ENCODE results near the gene PLB1. TPM values are rescaled to one million over a fixed set of nuclear protein-coding genes. Genes with fewer than 3 reads are reported as not detected.
A peak's percentile ranks its signal among the peaks of the same experiment; 100 is the strongest.

PLB1 gene
- total RNA-seq, 2 experiments from 2014 or later, result 0.74 to 1.1 TPM

DNA sequence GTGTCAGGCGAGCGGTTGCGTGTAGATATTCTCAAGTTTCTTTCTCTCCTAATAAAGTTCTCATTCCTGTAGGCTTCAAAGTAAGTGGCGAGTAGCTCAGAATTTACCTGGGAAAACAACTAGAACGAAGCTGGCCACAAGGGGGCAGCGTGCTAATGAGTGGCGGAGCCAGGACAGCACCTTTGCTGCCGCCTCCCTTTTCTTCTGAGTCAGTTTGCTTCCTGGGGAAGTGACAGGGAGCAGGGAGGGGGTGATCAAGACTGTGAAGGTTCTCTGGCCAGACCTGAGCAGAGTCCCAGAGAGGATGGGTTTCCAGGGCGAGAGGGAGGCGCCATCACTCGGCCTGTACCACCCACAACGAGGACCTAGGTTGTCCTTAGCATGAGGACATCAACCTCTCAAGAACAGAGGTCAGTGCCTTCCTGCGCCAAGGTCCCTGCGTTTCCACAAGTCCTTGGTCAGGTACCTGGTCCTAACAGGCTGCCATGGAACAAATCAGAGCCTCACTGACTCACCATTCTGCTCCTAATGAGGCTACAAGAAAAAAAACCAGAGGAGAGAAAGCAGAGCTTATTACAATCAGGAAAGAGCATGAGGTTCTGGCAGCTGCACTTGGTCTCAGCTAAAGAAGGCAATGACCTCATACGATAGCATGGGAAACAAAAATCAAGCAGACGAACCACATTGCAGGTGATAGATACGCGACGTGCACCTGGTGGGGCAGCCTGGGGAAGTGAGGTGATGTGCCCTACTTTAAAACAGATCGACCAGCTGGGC lies 98.7 kb downstream of the PLB1 start:
- DNase-seq, result peak; percentile 86
- Mint-ChIP-seq H3K27me3 (no peaks in the 10 kb centered on the region), H3K36me3 (ENCODE audit: low read depth) (peaks cover 3% of the 10 kb centered on the region), H3K4me1 (peaks cover 32% of the 10 kb centered on the region), H3K27ac (peak overlapping the region; percentile 80), H3K9me3 (no peaks in the 10 kb centered on the region), H3K4me3 (peak overlapping the region; percentile 35)
- ChIA-PET POLR2A (interaction anchor here (0.5 to 1.6 kb wide), 2 partner anchors 45 to 158 kb away, joined by 3 to 12 read pairs; partner anchors contain the start of gene PPP1CB), CTCF (interaction anchor here (0.5 to 5.4 kb wide), 30 partner anchors 8 to 302 kb away, joined by 3 to 57 read pairs (median 5); partner anchors contain the start of gene PPP1CB)

DNA sequence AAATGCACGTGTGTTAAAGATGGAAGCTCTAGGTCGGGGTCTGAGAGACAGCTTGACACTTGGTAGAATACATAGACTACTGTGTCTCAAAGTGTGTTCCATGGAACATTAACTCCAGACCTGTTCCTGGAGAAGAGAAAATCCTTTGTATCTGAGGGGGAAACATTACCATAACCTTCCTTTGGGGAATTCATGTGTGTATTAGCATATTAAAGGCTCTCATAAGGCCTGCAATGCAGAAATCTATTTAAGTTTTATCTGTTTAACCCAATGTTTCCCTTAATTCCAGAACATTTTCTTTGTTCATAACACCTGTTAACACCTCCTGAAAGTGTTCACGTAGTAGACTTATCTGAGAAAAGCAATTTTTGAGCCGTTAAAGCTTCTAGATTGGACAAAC lies 99.5 kb downstream of the PLB1 start:
- no peak for DNase-seq
- Mint-ChIP-seq H3K36me3 (ENCODE audit: low read depth) (peaks cover 3% of the 10 kb centered on the region), H3K4me1 (peaks cover 24% of the 10 kb centered on the region), H3K27me3 (no peaks in the 10 kb centered on the region), H3K27ac (no peak overlapping the region), H3K4me3 (no peak overlapping the region), H3K9me3 (no peaks in the 10 kb centered on the region)
- ChIA-PET CTCF (interaction anchor here (0.6 to 5.4 kb wide), 23 partner anchors 9 to 301 kb away, joined by 3 to 57 read pairs (median 5); partner anchors contain the start of gene PPP1CB), POLR2A (interaction anchor here (0.5 kb wide), 1 partner anchor 46 kb away, joined by 3 read pairs; no protein-coding TSS in a partner anchor)

DNA sequence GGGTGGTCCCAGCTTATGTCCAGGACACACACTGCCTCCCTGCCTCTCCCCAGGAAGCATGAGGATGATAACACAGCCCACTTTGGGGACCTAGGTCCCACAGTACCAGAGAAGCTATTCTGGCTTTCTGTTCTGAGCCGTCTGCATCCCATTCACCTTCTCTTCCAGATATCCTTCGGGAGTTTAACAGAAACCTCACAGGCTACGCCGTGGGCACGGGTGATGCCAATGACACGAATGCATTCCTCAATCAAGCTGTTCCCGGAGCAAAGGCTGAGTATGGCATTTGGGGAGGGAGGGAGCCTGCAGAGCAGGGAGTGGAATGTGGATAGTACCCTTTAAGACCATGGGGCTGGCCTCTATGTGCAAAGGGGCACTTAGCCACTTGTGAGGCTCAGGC lies 102.6 kb downstream of the PLB1 start:
- no peak overlapping the region for H3K4me3 Mint-ChIP-seq
- peaks cover 3% of the 10 kb centered on the region for H3K36me3 Mint-ChIP-seq (ENCODE audit: low read depth)
- ChIA-PET POLR2A (no interaction called here), CTCF (interaction anchor here (0.6 kb wide), 1 partner anchor 144 kb away, joined by 3 read pairs; no protein-coding TSS in a partner anchor)
- peaks cover 24% of the 10 kb centered on the region for H3K4me1 Mint-ChIP-seq
- DNase-seq, result no peak
- H3K9me3 Mint-ChIP-seq, result no peaks in the 10 kb centered on the region
- H3K27ac Mint-ChIP-seq, result no peak overlapping the region
- no peaks in the 10 kb centered on the region for H3K27me3 Mint-ChIP-seq

DNA sequence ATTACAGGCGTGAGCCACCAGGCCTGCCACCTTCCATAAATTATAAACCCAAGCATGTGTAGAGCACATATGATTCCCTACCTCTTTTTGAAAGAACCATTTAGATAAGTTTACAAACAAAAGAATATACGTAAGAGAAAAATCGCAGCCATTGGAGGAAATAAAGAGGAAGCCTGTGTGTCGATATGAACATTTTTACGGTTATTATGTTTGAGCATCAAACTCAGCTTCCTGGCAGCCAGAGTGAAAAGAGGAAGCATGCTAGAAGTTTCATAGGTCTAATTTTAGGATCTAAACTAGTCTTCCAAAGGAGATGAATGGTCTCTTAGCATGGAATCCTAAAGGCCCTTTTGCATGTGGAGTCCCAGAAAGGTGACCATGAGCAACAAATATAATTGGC lies 104.3 kb downstream of the PLB1 start:
- ChIA-PET POLR2A (no interaction called here), CTCF (interaction anchor here (0.6 to 1.7 kb wide), 2 partner anchors 15 to 39 kb away, joined by 3 to 5 read pairs; no protein-coding TSS in a partner anchor)
- Mint-ChIP-seq H3K36me3 (ENCODE audit: low read depth) (peaks cover 3% of the 10 kb centered on the region), H3K27me3 (no peaks in the 10 kb centered on the region), H3K9me3 (no peaks in the 10 kb centered on the region), H3K4me3 (no peak overlapping the region), H3K27ac (no peak overlapping the region), H3K4me1 (peaks cover 13% of the 10 kb centered on the region)
- no peak for DNase-seq

DNA sequence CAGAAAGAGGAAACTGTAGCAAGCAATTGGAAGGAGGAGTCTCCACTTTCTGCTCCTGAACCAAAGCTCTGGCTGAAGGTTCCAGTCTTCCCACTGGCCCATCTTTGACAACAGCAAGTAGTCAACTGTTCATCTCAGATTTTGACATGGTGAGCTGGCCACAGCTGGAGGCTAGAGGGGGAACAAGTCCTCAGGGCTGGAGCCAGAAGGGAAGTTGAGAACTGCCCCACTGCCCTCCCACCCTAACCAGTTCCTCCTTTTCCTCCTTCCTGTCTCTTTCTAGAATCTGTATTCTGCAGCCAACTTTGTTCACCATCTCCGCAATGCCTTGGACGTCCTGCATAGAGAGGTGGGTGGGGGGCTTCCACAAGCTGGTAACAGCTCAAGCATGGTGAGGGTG lies 105.8 kb downstream of the PLB1 start:
- no peaks in the 10 kb centered on the region for H3K9me3 Mint-ChIP-seq
- no peak overlapping the region for H3K4me3 Mint-ChIP-seq
- H3K4me1 Mint-ChIP-seq, result peaks cover 13% of the 10 kb centered on the region
- no peaks in the 10 kb centered on the region for H3K27me3 Mint-ChIP-seq
- ChIA-PET POLR2A (no interaction called here), CTCF (interaction anchor here (1.3 kb wide), 1 partner anchor 20 kb away, joined by 3 read pairs; no protein-coding TSS in a partner anchor)
- no peak overlapping the region for H3K27ac Mint-ChIP-seq
- DNase-seq, result no peak
- H3K36me3 Mint-ChIP-seq (ENCODE audit: low read depth), result peaks cover 7% of the 10 kb centered on the region

DNA sequence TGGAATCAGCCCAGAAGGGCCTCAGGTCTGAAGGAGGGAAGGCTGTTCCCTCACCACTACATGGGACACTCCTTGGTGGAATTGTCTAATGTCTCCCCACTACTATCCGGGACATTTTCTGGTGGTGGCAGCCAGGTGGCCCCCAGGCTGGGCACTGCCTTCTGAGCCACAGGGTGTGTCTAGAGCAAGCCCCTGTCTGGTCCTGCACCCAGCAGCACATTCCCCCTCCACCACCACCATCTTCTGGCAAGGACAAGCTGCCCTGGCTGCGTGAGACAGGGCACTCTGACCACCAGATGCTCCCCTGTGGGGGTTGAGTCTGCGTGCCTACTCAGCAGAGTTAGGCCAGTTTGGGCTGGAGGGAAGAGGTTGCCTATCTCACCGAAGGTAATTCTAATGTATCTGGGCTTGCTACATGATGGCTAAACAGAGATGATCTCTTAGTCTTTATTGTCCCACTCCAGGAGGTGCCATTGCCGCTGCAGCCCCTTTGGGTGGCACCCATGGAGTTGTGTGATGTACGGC lies 106.3 kb downstream of the PLB1 start:
- CTCF ChIA-PET, result interaction anchor here (1.3 kb wide), 1 partner anchor 19 kb away, joined by 3 read pairs; no protein-coding TSS in a partner anchor
- peaks cover 15% of the 10 kb centered on the region for H3K4me1 Mint-ChIP-seq
- no peak overlapping the region for H3K27ac Mint-ChIP-seq
- POLR2A ChIA-PET, result no interaction called here
- no peak for DNase-seq
- H3K9me3 Mint-ChIP-seq, result no peaks in the 10 kb centered on the region
- H3K36me3 Mint-ChIP-seq (ENCODE audit: low read depth), result peaks cover 10% of the 10 kb centered on the region
- H3K27me3 Mint-ChIP-seq, result no peaks in the 10 kb centered on the region
- no peak overlapping the region for H3K4me3 Mint-ChIP-seq

DNA sequence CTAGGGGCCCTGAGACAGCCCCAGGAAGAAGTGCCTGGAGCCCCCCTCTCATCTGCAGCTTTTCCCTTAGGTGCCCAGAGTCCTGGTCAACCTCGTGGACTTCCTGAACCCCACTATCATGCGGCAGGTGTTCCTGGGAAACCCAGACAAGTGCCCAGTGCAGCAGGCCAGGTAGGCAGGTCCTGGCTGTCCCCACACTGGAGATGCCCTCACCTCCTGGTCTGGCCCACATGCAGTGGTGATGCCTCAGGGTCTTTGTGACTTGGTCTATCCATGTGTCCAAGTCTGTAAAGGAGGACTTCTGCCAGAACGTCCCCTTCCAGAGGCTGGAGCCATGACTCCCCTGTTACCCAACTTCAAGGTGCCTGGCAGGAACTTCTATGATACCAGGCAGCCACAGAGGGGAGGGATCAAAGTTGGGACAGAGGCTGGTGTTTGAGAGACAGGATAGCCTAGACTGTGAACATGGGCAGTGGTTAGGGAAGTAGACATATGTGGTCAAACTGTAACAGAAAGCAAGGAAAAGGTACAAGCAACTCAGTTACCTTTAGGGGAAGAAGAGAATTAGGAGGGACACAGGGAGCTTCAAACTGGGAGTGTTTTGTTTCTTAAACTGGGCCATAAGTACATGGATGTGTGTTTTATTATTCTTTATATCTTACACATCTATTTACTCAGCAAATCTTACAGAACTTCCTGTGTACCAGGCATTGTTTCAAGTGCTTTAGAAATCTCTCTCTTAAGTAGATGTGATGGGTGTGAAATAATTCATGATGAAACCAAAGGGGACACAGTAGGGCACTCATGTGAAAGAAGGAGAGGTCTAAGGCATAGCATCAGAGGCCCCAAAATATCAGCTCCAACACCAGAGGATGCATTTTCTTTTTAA lies 107.1 kb downstream of the PLB1 start:
- peaks cover 11% of the 10 kb centered on the region for H3K36me3 Mint-ChIP-seq (ENCODE audit: low read depth)
- H3K27me3 Mint-ChIP-seq, result no peaks in the 10 kb centered on the region
- no peak overlapping the region for H3K27ac Mint-ChIP-seq
- DNase-seq, result no peak
- no peaks in the 10 kb centered on the region for H3K9me3 Mint-ChIP-seq
- H3K4me1 Mint-ChIP-seq, result peaks cover 19% of the 10 kb centered on the region
- ChIA-PET POLR2A (no interaction called here), CTCF (interaction anchor here (0.9 to 5.3 kb wide), 4 partner anchors 8 to 20 kb away, joined by 3 to 45 read pairs (median 3); no protein-coding TSS in a partner anchor)
- H3K4me3 Mint-ChIP-seq, result no peak overlapping the region

DNA sequence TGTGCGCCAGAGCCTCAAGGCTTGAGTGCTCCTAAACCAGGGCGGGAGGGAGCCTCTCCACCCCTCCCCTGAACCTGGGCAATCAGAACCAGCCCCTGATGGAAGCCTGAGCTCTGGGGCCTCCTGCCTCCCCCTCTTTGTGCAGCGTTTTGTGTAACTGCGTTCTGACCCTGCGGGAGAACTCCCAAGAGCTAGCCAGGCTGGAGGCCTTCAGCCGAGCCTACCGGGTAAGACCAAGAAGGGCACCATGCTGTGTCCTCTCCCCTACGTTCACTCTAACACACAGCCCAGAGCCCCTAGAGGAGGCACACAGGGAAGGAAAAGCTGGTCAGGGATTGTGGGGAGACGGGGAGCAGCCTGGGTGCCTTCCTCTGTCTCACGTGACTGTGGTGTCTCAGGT lies 108.0 kb downstream of the PLB1 start:
- H3K36me3 Mint-ChIP-seq (ENCODE audit: low read depth), result peaks cover 15% of the 10 kb centered on the region
- H3K27ac Mint-ChIP-seq, result no peak overlapping the region
- H3K9me3 Mint-ChIP-seq, result no peaks in the 10 kb centered on the region
- H3K4me1 Mint-ChIP-seq, result peaks cover 21% of the 10 kb centered on the region
- no peaks in the 10 kb centered on the region for H3K27me3 Mint-ChIP-seq
- DNase-seq, result no peak
- ChIA-PET POLR2A (no interaction called here), CTCF (interaction anchor here (0.9 to 5.3 kb wide), 4 partner anchors 7 to 19 kb away, joined by 3 to 45 read pairs (median 3); no protein-coding TSS in a partner anchor)
- no peak overlapping the region for H3K4me3 Mint-ChIP-seq

DNA sequence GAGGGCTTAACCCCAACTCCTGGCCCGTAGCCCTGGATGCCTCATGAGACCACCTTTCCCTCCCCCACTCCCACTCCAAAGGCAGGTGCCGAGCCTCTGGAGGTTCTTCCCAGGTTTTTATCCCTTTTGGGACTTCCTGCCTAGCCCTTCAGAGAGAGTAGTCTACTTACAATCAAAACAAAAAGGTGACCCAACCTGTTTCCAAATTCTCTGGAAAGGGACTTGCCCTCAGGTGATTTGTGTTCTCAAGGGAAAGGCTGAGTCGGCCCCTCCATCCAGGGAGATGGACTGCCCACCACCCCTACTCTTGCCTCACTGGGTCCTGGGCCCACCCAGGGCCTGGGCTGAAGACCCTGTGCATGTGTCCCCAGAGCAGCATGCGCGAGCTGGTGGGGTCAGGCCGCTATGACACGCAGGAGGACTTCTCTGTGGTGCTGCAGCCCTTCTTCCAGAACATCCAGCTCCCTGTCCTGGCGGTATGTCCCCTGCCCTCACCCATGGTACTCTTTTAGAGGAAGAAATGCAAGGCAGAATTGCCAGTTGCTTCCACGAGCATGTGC lies 108.5 kb downstream of the PLB1 start:
- H3K4me1 Mint-ChIP-seq, result peaks cover 26% of the 10 kb centered on the region
- no peak overlapping the region for H3K27ac Mint-ChIP-seq
- H3K9me3 Mint-ChIP-seq, result no peaks in the 10 kb centered on the region
- no peak for DNase-seq
- POLR2A ChIA-PET, result no interaction called here
- H3K4me3 Mint-ChIP-seq, result no peak overlapping the region
- H3K27me3 Mint-ChIP-seq, result no peaks in the 10 kb centered on the region
- H3K36me3 Mint-ChIP-seq (ENCODE audit: low read depth), result peaks cover 19% of the 10 kb centered on the region
- CTCF ChIA-PET, result interaction anchor here (1.1 to 5.3 kb wide), 2 partner anchors 9 to 22 kb away, joined by 5 to 45 read pairs; no protein-coding TSS in a partner anchor

DNA sequence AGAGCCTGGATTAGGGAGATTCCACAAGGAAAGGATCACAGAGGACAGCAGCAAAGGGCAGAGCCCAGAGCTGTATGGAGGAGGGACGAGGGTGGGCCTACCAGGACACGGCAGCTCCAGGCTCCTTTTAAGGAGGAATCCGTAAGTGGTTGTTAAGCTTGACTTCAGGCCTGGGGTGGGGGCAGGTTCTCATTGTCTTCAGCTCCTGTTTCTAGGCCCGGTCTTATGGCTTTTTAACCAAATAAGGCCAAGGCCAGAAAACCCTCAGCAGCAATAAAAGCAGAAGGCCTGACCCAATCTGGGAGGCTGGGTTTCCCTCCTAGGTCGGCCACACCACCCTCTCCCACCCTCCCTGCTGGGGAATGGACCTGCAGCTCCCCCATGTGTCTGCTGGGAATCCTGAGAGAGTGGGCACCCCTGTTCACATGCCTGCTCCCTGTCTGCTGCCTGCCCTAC lies 111.2 kb downstream of the PLB1 start:
- Mint-ChIP-seq H3K27me3 (no peaks in the 10 kb centered on the region), H3K27ac (peak overlapping the region; percentile 42), H3K9me3 (no peaks in the 10 kb centered on the region), H3K4me3 (no peak overlapping the region), H3K4me1 (peaks cover 45% of the 10 kb centered on the region), H3K36me3 (ENCODE audit: low read depth) (peaks cover 27% of the 10 kb centered on the region)
- POLR2A ChIA-PET, result no interaction called here
- CTCF ChIA-PET, result interaction anchor here (0.6 to 5.3 kb wide), 5 partner anchors 9 to 40 kb away, joined by 3 to 45 read pairs (median 4); no protein-coding TSS in a partner anchor
- no peak for DNase-seq

DNA sequence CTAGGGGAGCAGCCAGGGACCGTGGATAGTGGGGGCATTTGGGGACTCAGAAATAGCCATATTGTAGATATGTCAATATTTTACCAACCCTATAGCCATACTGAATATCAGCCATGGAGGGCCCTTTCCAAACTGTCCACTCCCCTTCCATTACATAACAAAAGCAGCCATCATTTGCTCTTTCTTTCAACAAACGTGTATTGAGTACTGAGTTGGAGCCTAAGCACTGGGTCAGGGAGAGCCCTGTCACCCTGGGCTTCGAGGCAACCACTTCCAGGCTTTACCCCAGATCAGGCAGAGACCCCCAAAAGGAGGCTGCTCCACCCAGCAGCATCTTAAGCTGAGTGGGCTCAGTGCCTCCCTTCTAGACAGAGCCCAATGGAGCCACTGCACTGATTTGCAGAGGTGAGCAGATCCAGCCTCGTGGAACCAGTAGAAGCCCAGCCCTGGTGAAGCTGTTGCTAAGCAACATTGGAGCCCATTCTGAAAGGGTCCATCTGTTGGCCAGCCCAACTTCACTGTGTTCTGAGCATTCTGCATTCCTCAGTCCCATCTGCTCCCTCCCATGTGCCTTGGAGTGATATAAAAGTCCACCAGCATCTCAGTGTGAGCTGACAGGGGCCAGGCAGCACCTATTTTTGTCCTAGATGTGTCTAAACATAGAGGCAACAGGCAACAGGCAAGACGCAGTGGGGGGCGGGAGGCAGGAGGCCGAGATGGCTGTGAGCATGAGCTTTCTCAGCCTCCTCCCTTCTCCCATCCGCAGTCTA lies 112.1 kb downstream of the PLB1 start:
- DNase-seq, result no peak
- H3K4me3 Mint-ChIP-seq, result no peak overlapping the region
- CTCF ChIA-PET, result interaction anchor here (1.2 to 8.7 kb wide), 7 partner anchors 9 to 144 kb away, joined by 4 to 57 read pairs (median 20); partner anchors contain the start of gene PPP1CB
- H3K27me3 Mint-ChIP-seq, result no peaks in the 10 kb centered on the region
- H3K9me3 Mint-ChIP-seq, result no peaks in the 10 kb centered on the region
- peaks cover 48% of the 10 kb centered on the region for H3K4me1 Mint-ChIP-seq
- H3K36me3 Mint-ChIP-seq (ENCODE audit: low read depth), result peaks cover 27% of the 10 kb centered on the region
- no peak overlapping the region for H3K27ac Mint-ChIP-seq
- POLR2A ChIA-PET, result no interaction called here
